Measurements from ENCODE around the gene PLA2G2A. TPM values are rescaled to one million over a fixed set of nuclear protein-coding genes. Genes with fewer than 3 reads are reported as not detected.

Gene PLA2G2A
- total and polyA plus RNA-seq, 10 of the 15 experiments (the other 5 are each of a cell fraction or from before 2014, with no cell fraction given) = 0.36 TPM; not detected in 9

GRCh38 chr1:19988267-19989006 lies 9.0 kb upstream of the PLA2G2A start:
- H3K9ac ChIP-seq (ENCODE audit: control insufficient read depth, insufficient read depth, low read length) = no peak overlapping the region
- H3K27me3 ChIP-seq (replicated peaks in 1 of 2; ENCODE audit: control insufficient read depth in 2 of 2, insufficient read depth in 2 of 2, low read length in 1 of 2) = 0 out of 4 replicates have a peak, but pooled peaks cover 0 to 2% of the 10 kb centered on the region in 2 experiments
- no peak overlapping the region for H3K4me2 ChIP-seq (ENCODE audit: control insufficient read depth, insufficient read depth)
- no peaks in the 10 kb centered on the region for H3K9me3 ChIP-seq (replicated peaks; ENCODE audit: control insufficient read depth, insufficient read depth, low read length)
- intact Hi-C loops (cut with micrococcal nuclease; ENCODE audit: unreplicated experiment) = no loop called here
- ChIA-PET SMC1A (ENCODE audit: uncharacterized antibody, unreplicated experiment) (no interaction called here), POLR2A (no interaction called here), RAD21 (ENCODE audit: unreplicated experiment) (no interaction called here), CTCF (no interaction called here)
- H3K36me3 ChIP-seq (ENCODE audit: control insufficient read depth in 2 of 2, insufficient read depth in 2 of 2, low read length in 1 of 2) = no peaks in the 10 kb centered on the region
- H3K4me3 ChIP-seq = no peak overlapping the region
- no peaks in the 10 kb centered on the region for H3K79me2 ChIP-seq (ENCODE audit: control insufficient read depth, insufficient read depth, low read length)
- H3K4me1 ChIP-seq (ENCODE audit: control insufficient read depth, insufficient read depth, low read length) = no peaks in the 10 kb centered on the region
- ATAC-seq = no peak
- no peak for FAIRE-seq
- no peak overlapping the region for H3K27ac ChIP-seq (ENCODE audit: control insufficient read depth, insufficient read depth)
- no peaks in the 10 kb centered on the region for H4K20me1 ChIP-seq (ENCODE audit: control insufficient read depth, insufficient read depth)
- no peak for TF ChIP-seq CBX3 (IDR thresholded peaks at IDR 0.05; ENCODE audit: borderline replicate concordance, low read depth)
- no peak for TF ChIP-seq IRF5 (IDR thresholded peaks at IDR 0.05; ENCODE audit: borderline replicate concordance)
- no peak for TF ChIP-seq ZNF217 (IDR thresholded peaks at IDR 0.05)
- no peak for TF ChIP-seq RFX5 (IDR thresholded peaks at IDR 0.05; ENCODE audit: low read depth, low read length)
- TF ChIP-seq ZNF207 (IDR thresholded peaks at IDR 0.05; ENCODE audit: borderline replicate concordance) = no peak
- TF ChIP-seq ETV6 (conservative IDR thresholded peaks at IDR 0.05 in 1 of 2, IDR thresholded peaks at IDR 0.05 in 1 of 2; ENCODE audit: borderline replicate concordance in 1 of 2, low read depth in 1 of 2) = no peak
- no peak overlapping the region for H2AFZ ChIP-seq (ENCODE audit: control insufficient read depth, low read depth, low read length)
- no TSS peak for BruUV-seq (replicated peaks)
- in situ Hi-C loops (cut with MboI) = no loop called here
- WGBS (ENCODE audit: insufficient coverage, insufficient replicate concordance, low lambda C conversion rate, missing lambda C conversion rate) = 9% methylated on average over 4 of the region's 4 CpGs
- DNase-seq (ENCODE audit: low read depth, low spot score) = no peak

All from GM12878 (cell line).